Inferior parietal cortex (tissue), 1 donor: ENCODE results near the gene PAX5.

ENCODE experiments used
- DNase-seq: peaks from one replicate; pipeline ENCODE4 v3.0.0-alpha.2; 2016; ENCODE audit errors: extremely low spot score

The PAX5 gene

DNA sequence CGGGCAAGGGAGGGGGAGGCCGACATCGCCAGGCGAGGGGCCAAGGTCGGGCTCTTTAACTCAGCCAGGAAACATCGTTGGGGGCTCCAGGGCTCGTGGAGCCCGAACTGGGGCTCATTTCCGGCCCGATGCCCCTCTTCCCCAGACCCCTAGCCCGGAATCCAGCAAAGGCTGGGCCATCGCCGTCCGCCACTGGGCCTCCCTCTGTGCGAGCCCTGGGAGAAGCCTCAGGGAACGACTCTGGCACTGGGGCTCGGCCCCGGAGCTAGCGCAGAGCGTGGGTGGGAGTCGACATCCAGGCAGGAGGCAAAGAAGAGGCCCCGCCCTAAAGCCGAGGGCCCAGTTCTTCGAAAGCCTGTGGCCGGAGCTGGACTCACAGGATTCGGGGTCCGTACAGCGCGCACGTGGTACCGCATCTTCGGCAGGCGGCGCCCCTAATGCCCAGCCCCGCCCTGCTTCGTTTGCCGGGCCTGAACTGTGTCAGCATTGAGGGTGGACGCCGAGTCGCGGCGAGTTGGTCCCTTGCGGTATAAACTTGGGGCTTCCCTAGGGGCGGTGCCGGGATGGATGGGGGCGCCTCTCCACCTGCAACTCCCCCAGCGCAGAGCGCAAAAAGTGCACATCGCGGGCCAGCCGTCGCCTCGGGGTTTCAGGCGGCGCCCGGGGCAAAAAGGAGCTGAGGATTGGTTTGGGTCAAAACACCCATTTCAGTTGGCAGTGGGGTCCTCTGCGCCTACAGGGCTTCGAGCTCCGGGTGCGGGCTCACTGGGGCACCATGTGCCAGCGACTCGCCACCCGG, 3.6 kb upstream of the PAX5 start:
- DNase-seq, result no peak

DNA sequence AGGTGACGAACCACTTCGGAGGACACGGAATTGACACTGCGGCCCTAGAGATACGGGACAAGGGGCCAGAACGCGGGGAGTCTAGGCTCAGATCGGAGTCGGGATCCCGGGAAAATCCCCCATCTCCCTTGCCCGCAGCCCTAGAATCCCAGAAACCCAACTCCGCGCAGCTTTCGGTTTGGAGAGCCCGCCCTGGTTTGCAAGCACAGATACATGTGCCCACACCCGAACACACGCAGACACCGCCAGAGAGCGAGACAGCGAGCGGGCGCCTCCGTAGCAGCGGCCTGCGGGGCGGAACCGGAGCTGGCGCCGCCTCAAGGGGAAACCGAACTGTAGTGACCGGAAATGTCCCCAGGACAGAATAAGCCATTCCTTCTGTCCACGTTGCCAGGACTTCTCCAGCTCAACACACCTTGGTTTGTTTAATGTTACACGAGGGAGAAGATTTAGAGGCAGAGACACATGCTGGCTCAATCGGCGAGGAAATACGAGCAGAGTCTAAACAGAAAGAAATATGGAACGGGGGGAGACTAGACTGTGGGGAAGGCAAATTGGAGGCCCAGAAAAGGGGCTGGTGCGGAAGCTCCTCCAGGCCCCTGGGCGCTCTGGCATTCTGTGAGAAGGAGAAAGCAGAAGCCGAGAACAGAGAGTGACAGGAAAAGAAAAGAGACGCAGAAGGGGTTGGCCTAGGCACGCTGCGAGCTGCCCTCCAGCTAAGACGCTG, 2.9 kb upstream of the PAX5 start:
- DNase-seq, result no peak

GRCh38 chr9:37036371-37036775, 2.3 kb upstream of the PAX5 start:
- DNase-seq, result no peak

GRCh38 chr9:37035648-37036370, 1.7 kb upstream of the PAX5 start:
- DNase-seq, result no peak

DNA sequence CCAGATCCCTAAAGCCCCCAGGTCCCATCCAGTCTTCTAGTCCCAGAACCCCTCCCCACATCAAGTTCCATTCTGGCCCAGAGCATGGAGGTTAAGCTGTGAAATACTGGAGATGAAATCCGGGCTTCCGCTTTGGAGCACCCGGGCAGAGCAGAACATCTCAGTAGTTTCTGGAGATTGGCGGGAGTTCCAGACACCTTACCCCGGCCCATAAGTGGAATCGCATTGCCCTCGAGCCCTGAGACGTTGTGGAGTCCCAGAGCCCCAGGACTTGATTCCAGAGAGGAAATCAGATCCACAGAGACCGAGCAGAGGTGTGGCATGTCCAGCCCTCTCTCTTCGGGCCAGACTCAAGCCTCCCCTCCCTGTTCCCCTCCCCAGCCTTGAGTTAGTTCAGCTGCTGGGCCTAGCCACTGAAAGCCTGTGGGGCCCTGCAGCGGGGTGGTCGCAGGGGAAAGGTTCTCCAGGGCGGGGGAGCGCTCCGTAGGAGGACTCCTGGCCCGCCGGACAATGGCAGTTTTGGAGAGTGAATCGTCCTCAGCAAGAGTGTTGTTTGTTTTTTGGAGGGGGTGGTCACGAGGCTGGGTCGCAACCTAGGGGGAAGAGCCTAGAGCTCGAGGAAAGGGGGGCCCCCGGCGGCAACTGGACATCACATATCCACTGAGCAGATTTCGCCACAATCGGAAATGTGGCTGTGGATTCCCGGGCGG, 1.0 kb upstream of the PAX5 start:
- no peak for DNase-seq

- DNase-seq, result no peak
Observed at GRCh38 chr9:37034305-37034937, 353 bp upstream of the PAX5 start.

- DNase-seq, result no peak
Observed at GRCh38 chr9:37033141-37033540, 927 bp downstream of the PAX5 start.

DNA sequence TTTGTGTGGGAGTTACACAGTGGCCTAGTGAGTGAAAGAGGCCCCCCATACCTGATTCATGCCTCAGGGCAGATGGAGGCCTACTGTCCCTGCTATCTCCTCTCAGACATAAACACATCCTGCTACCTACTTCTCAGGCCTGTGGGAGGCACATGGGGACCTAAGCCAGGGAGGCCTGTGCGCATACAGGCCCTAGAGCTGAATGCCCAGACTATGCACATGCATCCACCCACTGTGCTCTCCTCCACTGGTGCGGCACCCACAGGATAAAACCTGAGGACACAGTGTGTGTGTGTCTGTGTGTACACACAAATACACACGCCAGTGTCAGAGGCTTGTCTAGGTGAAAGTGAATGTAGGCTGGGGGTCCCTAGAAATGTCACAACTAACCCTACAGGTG, 1.4 kb downstream of the PAX5 start:
- no peak for DNase-seq

- DNase-seq, result no peak
Observed at GRCh38 chr9:37031902-37032301, 2.2 kb downstream of the PAX5 start.

DNA sequence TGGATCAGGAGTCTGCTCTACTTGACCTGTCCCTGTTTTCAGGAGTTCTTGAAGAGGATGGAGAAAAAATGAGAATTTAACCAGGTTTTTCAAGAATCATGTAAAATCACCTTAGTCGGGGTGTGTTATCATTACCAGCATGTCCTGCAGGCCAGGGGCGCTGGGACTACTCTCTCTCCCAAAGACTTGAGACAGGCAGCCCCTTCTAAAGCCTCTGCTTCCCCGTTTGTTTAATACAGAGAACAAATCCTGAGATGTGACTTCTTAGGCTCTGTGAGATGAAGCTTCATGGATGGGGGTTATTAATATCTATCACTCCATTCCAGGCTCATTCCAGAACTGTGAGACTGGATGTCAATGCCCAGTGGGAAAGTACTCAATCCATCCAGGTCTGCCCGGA, 3.0 kb downstream of the PAX5 start:
- no peak for DNase-seq

DNA sequence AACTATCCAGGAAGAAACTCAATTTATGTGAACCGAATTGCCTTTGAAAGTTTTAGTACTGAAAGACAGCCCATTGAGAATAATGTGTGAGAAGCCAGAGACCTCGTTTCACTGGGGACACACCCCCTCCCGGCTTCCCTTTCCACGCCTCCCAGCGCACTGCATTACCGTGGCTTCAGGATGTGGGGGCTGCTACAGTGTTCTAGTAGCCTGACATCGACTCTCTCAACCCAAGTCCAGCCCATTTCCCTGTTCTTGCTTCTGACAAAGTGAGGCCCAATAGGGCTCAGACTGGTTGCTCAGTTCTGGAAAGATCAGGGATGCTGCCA, 3.5 kb downstream of the PAX5 start:
- no peak for DNase-seq

DNA sequence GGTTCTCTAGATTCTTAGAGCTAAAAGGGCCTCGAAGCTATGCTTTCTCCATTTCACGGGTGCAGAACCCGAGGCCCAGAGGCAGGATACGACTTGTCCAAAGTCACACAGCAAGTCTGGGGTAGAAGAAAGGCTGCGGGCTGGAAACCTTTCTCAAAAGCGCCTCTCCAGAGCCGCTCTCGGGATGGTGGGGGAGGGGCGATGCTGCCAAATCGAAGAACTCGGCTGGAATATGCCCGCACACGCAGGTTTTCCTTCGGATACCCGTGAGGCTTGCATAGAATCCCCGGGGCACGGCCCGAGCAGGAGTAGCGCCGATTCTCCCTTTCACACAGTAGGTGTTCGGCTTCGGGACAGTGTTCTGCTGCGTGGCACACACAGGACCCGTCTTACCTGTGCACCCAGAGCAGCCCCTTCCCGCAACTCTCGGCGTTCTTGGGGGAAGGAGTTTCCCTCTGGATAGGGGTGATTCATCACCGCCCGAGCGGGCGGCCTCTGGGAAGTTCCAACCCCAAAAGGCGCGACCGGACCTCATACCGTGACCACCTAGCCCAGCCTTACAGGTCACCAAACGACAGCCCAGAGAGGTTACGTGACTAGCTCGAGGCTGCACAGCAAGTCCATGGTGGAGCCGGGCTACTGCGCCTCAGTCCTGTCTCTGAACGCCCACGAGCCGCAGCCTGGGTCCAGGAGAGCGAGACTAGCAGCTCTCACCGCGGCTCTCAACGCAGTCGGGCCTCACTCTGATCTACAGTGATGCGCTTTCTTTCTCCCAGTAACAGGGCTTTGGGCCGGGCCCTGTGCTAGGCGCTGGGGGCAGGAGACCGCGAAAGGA, 4.1 kb downstream of the PAX5 start:
- no peak for DNase-seq

- DNase-seq, result no peak
Observed at GRCh38 chr9:37029304-37029775, 4.7 kb downstream of the PAX5 start.

GRCh38 chr9:37028420-37029031, 5.5 kb downstream of the PAX5 start:
- DNase-seq, result no peak

- DNase-seq, result peak; percentile 61
Observed at GRCh38 chr9:37027582-37028419, 6.3 kb downstream of the PAX5 start.

GRCh38 chr9:37026931-37027581, 7.0 kb downstream of the PAX5 start:
- no peak for DNase-seq

DNA sequence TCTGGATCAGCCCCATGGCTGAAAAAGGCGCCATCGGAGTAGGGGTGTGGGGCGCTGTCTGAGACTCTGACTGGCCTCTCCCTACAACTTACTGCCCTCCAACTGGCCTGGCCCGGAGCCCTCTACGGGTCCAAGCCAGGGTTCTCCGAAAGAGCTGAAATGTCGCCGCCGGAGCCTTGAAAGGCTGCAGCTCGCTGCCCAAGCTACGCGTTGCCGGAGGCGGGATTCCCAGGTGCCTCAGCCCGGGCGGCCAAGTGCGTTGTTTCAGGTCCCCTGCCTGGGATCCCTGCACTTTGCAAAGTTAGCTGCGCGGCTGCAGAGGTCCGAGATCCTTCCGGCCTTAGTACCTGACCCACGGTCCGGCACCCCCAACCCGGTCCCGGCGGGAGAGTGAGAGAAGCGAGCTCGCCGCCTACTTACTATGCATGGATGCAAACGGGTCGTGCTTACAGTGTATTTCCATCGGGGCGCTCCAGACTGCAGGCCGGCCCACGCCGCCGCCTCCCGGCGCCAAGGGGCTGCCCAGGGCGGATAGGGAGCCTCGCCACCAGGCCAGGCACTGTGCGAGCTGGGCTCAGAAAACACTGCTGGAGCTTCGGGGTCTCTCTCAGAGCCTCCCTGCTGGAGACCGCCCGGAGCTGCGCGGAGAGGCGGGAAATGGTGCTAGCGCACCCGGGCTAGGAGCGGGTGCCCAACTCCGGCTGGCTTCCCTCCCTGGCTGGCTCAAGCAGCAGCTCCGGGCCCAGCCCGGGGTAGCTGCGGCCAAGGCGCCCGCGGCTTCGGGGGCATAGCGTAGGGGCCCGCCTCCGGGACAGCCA, 7.7 kb downstream of the PAX5 start:
- no peak for DNase-seq

GRCh38 chr9:37025823-37026112, 8.3 kb downstream of the PAX5 start:
- no peak for DNase-seq
